Right lobe of liver (tissue), 6 donors: ENCODE data around the gene PLS3. TPM values are rescaled to one million over a fixed set of nuclear protein-coding genes. Genes with fewer than 3 reads are reported as not detected.

ENCODE experiments used
- ATAC-seq, 4 donors: fragments of 200-7000 bp; cut with Tn5 transposase; one replicate each; pipeline ENCODE4 v1.9.1; 2020; ENCODE audit warnings: mild to moderate bottlenecking in 4 of 4, moderate library complexity in 4 of 4
- DNase-seq, 3 donors: peaks; one replicate each; pipeline ENCODE4 v3.0.0-alpha.2; 2020
- H3K27ac ChIP-seq, 3 donors: fragments of 200-600 bp; one replicate each; pipeline ENCODE4 v1.8.0; 2022
- H3K27me3 ChIP-seq, 2 donors: fragments of 200-600 bp; one replicate each; pipeline ENCODE4 v1.8.0; 2022
- H3K36me3 ChIP-seq, 4 donors: fragments of 200-600 bp; sonication (generic) in 1 of 4; one replicate each; pipeline versions ENCODE4 v1.5.1 to v1.8.0; 2017 to 2022; ENCODE audit warnings: control low read depth in 1 of 4
- H3K4me1 ChIP-seq, 4 donors: fragments of 200-600 bp; sonication (generic) in 1 of 4; one replicate each; pipeline versions ENCODE4 v1.5.1 to v1.8.0; 2017 to 2022; ENCODE audit warnings: control low read depth in 1 of 4
- H3K4me3 ChIP-seq, 3 donors: fragments of 200-600 bp; one replicate each; pipeline ENCODE4 v1.8.0; 2022
- H3K9me3 ChIP-seq, 4 donors: fragments of 200-600 bp; sonication (generic) in 1 of 4; one replicate each; pipeline versions ENCODE4 v1.5.1 to v1.8.0; 2017 to 2022; ENCODE audit warnings: control low read depth in 1 of 4
- POLR2A ChIP-seq: fragments of 450-650 bp; IDR thresholded peaks from one replicate; pipeline ENCODE4 v1.6.1; 2017; ENCODE audit warnings: antibody characterized with exemption, mild to moderate bottlenecking
- WGBS: methylation state at CpG from one replicate; pipeline ENCODE4 v1.1.6; 2018; ENCODE audit warnings: low coverage, low lambda C conversion rate; ENCODE audit not compliant: insufficient coverage; ENCODE audit errors: missing lambda C conversion rate; 5-methylcytosine and 5-hydroxymethylcytosine counted together
- intact Hi-C, 2 donors: fragments of 100-400 bp; cut with DNase I; formaldehyde crosslinking; loops; one replicate each; pipeline versions ENCODE4 v1.11.2 to v1.14.1; 2022
- small RNA-seq, 2 experiments: library from RNA; depleted of rRNA; stranded (forward); fragments of <200 nt; gene quantifications; one replicate each; pipeline ENCODE3, GENCODE V24; 2016
- total RNA-seq, 6 experiments: library from RNA; depleted of rRNA in 2 of 6; stranded (reverse); fragments of >200 nt in 2 of 6; fragmentation: NEBNext Ultra II Directional in 3 of 6; extraction: Animal tissue kit (Norgen Biotek cat#: 25700) in 3 of 6; gene quantifications; one replicate each; pipeline versions ENCODE4 v1.1.0 to v1.2.4, GENCODE V29; 2016 to 2023
- TF ChIP-seq, protein P1 (sequence below), 4 donors: fragments of 200-600 bp in 3 of 4; fragments of 450-650 bp in 1 of 4; IDR thresholded peaks; one replicate each; pipeline versions ENCODE4 v1.5.1 to v1.8.0; 2016 to 2022; ENCODE audit warnings: antibody characterized with exemption in 4 of 4, mild to moderate bottlenecking in 2 of 4
- donor health status: DM: no; HTN: yes; CAD: no.
- donor health status: DM: no; HTN: no; CAD: no.
- donor health status: DM: no; HTN: no; CAD: no.
- donor health status: DM: no; HTN: yes; CAD: no.
- donor health status: DM: no; HTN: yes; CAD: no.

The PLS3 gene
- total RNA-seq, 6 experiments from 2014 or later = 85.3 to 239 (median 114) TPM

DNA sequence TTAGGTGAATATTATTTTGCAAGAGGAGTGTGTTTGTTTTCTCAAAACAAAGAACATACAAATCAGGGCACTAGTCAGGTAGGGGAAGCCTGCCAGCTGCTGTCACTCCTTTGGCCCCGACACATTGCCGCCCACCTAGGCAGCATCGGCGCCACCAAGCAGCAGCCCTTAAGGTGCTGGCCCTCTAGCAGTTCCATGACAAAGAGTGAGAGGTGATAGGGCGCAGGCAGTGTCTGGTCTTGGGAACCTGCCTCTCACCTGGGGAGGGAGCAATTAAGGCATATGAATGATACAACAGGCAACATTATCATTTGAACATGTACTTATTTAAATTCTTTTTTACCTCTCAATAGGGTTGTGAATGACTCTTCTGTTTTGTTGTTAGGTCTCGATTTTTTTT is 135.1 kb downstream of the PLS3 start:
- H3K36me3 ChIP-seq = no peaks in the 10 kb centered on the region
- DNase-seq (no peak), ATAC-seq (no peak)
- no peaks in the 10 kb centered on the region for H3K27me3 ChIP-seq
- no peak overlapping the region for H3K4me3 ChIP-seq
- peaks cover 0 to 3% (median 0%) of the 10 kb centered on the region in 4 donors for H3K4me1 ChIP-seq
- intact Hi-C loops = no loop called here
- no peak for TF ChIP-seq POLR2A
- WGBS = 19% methylated on average over 5 of the region's 6 CpGs
- H3K27ac ChIP-seq = no peak overlapping the region
- H3K9me3 ChIP-seq = no peaks in the 10 kb centered on the region

DNA sequence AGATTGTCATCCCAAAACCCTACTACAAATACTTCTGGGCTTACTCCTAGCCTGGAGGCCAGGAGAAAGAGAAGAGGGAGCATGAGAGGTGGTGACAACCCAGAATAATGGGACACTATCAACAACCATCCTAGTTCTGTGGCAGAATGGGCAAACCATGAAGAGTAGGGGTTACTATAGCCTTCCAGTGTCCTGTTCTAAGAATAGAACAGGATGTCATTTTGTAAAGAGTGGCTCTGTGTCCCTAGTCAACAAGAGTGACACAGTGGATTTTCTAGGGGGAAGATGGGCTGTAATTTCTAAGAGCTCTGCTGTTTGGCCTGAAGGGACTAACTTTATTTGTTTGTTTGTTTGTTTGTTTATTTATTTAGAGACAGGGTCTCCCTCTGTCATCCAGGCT is 136.0 kb downstream of the PLS3 start:
- intact Hi-C loops = no loop called here
- H3K36me3 ChIP-seq = no peaks in the 10 kb centered on the region
- peaks cover 0 to 3% (median 0%) of the 10 kb centered on the region in 4 donors for H3K4me1 ChIP-seq
- ATAC-seq (no peak), DNase-seq (no peak)
- TF ChIP-seq, protein P1, sequence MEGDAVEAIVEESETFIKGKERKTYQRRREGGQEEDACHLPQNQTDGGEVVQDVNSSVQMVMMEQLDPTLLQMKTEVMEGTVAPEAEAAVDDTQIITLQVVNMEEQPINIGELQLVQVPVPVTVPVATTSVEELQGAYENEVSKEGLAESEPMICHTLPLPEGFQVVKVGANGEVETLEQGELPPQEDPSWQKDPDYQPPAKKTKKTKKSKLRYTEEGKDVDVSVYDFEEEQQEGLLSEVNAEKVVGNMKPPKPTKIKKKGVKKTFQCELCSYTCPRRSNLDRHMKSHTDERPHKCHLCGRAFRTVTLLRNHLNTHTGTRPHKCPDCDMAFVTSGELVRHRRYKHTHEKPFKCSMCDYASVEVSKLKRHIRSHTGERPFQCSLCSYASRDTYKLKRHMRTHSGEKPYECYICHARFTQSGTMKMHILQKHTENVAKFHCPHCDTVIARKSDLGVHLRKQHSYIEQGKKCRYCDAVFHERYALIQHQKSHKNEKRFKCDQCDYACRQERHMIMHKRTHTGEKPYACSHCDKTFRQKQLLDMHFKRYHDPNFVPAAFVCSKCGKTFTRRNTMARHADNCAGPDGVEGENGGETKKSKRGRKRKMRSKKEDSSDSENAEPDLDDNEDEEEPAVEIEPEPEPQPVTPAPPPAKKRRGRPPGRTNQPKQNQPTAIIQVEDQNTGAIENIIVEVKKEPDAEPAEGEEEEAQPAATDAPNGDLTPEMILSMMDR (IDR thresholded peaks at IDR 0.05) = no peak
- TF ChIP-seq POLR2A = no peak
- H3K9me3 ChIP-seq = no peaks in the 10 kb centered on the region
- no peak overlapping the region for H3K4me3 ChIP-seq
- H3K27me3 ChIP-seq = no peaks in the 10 kb centered on the region
- H3K27ac ChIP-seq = no peak overlapping the region

DNA sequence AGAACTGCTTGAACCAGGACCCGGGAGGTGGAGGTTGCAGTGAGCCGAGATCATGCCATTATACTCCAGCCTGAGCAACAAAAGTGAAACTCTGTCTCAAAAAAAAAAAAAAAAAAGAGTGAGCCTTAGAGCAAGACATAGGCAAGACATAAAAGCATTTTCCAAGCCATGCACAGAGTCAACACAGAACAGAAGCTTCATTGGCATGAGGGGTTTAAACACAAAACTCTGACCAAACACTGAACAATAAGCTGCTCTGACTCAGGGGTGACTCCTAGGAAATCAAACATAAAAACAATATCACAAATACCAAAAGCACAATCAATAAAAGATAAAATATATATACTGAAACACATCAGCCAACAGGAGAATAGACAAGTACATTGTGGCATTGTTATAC is 136.8 kb downstream of the PLS3 start:
- Histone ChIP-seq H3K9me3 (no peaks in the 10 kb centered on the region), H3K4me1 (peaks cover 0 to 3% (median 0%) of the 10 kb centered on the region in 4 donors), H3K27ac (no peak overlapping the region), H3K36me3 (no peaks in the 10 kb centered on the region), H3K4me3 (no peak overlapping the region), H3K27me3 (no peaks in the 10 kb centered on the region)
- WGBS = 71% methylated on average over 2 of the region's 2 CpGs
- DNase-seq = no peak
- intact Hi-C loops = no loop called here
- TF ChIP-seq POLR2A = no peak
- TF ChIP-seq, protein P1 (IDR thresholded peaks at IDR 0.05) = no peak
- ATAC-seq = no peak

Small RNAs within 50 kb of the gene (small RNA-seq; reads per million reads assigned to genes)
- gene RF00264 = 0 reads per million in 2 experiments
